Right atrium auricular region (tissue), 2 donors: ENCODE data around the gene JARID2. TPM values are rescaled to one million over a fixed set of nuclear protein-coding genes. Genes with fewer than 3 reads are reported as not detected.

Experiments
- DNase-seq: peaks from one replicate; pipeline ENCODE4 v3.0.0-alpha.2; 2019; ENCODE audit warnings: low spot score
- H3K27ac ChIP-seq, 2 donors: fragments of 200-600 bp; sonication (generic); 1 replicate in 1 of 2; 2 replicates in 1 of 2; pipeline ENCODE4 v1.5.1; 2016 to 2019
- H3K27me3 ChIP-seq, 2 donors: fragments of 200-600 bp; sonication (generic); one replicate each; pipeline versions ENCODE4 v1.5.1 to v1.6.0; 2017 to 2019
- H3K36me3 ChIP-seq: fragments of 200-600 bp; sonication (generic); one replicate; pipeline ENCODE4 v1.5.1; 2016
- H3K4me1 ChIP-seq, 2 donors: fragments of 200-600 bp; sonication (generic); one replicate each; pipeline versions ENCODE4 v1.5.1 to v1.6.0; 2017 to 2019
- H3K4me3 ChIP-seq, 2 donors: fragments of 200-600 bp; sonication (generic); 1 replicate in 1 of 2; 2 replicates in 1 of 2; pipeline ENCODE4 v1.5.1; 2017 to 2019; ENCODE audit warnings: mild to moderate bottlenecking in 1 of 2, moderate library complexity in 1 of 2
- H3K9me3 ChIP-seq, 2 donors: fragments of 200-600 bp; sonication (generic); one replicate each; pipeline ENCODE4 v1.5.1; 2019
- CTCF ChIP-seq, 2 donors: fragments of 200-600 bp; sonication (generic); IDR thresholded peaks; one replicate each; pipeline ENCODE4 v1.5.1; 2019; ENCODE audit warnings: antibody characterized with exemption in 2 of 2
- total RNA-seq, 2 donors: library from RNA; depleted of rRNA; stranded (reverse); fragments of >200 nt; gene quantifications; one replicate each; pipeline ENCODE4 v1.1.0, GENCODE V29; 2016

Gene JARID2
- total RNA-seq, 2 donors from 2014 or later: 6.5 to 6.7 TPM

GRCh38 chr6:15499125-15499524, 253.3 kb downstream of the JARID2 start:
- no peak for TF ChIP-seq CTCF (IDR thresholded peaks at IDR 0.05)
- no peaks in the 10 kb centered on the region for H3K27me3 ChIP-seq
- H3K9me3 ChIP-seq: no peaks in the 10 kb centered on the region
- H3K27ac ChIP-seq: no peak overlapping the region
- peaks cover 0 to 46% of the 10 kb centered on the region in 2 donors for H3K4me1 ChIP-seq
- peaks cover 17% of the 10 kb centered on the region for H3K36me3 ChIP-seq
- H3K4me3 ChIP-seq: no peak overlapping the region
- no peak for DNase-seq

- Histone ChIP-seq H3K27ac (no peak overlapping the region), H3K9me3 (no peaks in the 10 kb centered on the region), H3K4me1 (peaks cover 0 to 49% of the 10 kb centered on the region in 2 donors), H3K4me3 (no peak overlapping the region), H3K27me3 (no peaks in the 10 kb centered on the region), H3K36me3 (peaks cover 17% of the 10 kb centered on the region)
- TF ChIP-seq CTCF (IDR thresholded peaks at IDR 0.05): no peak
- no peak for DNase-seq
Measured at GRCh38 chr6:15499591-15499990, 253.7 kb downstream of the JARID2 start.

DNA sequence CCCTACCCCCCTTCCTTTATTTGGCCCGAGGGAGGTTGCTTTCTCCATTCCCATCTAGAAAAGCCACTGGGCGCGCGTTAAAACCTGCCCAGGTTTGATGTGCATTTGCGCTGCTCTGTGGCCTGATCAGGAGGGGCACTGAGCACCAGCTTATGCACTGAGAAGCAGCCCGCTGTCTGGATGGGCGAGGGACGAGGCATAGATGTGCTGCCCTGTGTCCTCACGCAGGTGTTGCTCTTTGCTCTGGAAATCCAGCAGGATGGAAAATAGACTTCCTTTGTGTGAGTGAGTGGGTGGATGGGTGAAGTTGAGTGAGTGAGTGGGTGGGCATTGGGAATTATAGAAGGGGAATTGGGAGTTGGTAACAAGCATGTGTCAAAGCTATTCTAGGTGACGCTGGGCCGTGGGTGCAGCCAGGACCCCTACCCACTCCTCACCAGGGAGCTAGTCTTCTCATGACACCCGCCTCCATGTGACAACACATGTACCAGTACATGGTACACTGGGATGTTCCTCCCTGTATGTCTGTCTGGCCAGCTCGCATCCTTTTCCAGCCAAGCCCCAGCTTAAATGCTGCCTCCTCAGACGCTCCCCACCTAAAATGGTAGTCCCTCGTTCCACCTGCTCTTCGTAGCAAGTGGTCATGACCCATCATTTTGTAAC, 254.3 kb downstream of the JARID2 start:
- Histone ChIP-seq H3K27me3 (no peaks in the 10 kb centered on the region), H3K36me3 (peaks cover 17% of the 10 kb centered on the region), H3K9me3 (no peaks in the 10 kb centered on the region), H3K27ac (no peak overlapping the region), H3K4me3 (no peak overlapping the region), H3K4me1 (peaks cover 0 to 48% of the 10 kb centered on the region in 2 donors)
- TF ChIP-seq CTCF (IDR thresholded peaks at IDR 0.05): no peak
- no peak for DNase-seq

- DNase-seq: no peak
- Histone ChIP-seq H3K4me3 (no peak overlapping the region), H3K4me1 (peaks cover 0 to 50% of the 10 kb centered on the region in 2 donors), H3K27me3 (no peaks in the 10 kb centered on the region), H3K27ac (peak overlapping the region; percentile 42 to 87), H3K9me3 (no peaks in the 10 kb centered on the region), H3K36me3 (peaks cover 16% of the 10 kb centered on the region)
- no peak for TF ChIP-seq CTCF (IDR thresholded peaks at IDR 0.05)
Measured at GRCh38 chr6:15500901-15501825, 255.3 kb downstream of the JARID2 start.

DNA sequence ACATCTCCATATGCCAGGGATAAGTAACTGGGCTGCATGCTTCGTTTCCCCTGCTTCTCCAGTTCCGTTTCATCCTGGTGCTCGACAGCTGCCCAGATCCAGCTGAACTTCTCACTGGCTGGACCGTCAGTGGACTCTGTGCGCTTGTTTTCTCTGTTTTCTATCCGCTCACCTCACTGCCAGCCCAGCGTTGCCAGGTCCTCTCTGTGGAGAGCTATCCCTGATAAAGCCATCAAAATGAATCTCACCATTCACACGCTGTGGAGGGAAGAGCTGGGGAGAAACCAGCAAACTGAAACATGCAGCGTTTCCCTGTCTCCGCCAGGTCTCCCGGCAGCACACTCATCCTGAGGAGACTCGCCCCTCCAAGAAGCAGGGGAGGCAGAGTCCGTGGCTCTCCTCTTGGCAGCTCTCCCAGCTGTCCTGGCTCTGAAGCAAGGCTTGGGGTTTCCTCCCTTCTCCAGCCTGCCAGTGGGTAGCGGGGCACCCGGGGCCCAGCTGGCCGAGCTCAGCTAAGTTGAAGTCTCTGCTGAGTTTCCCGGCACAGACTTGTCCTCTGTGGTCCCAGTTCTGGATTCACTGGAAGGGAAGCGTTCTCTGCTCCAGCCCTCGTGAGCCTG, 256.1 kb downstream of the JARID2 start:
- Histone ChIP-seq H3K27me3 (no peaks in the 10 kb centered on the region), H3K4me1 (peaks cover 0 to 54% of the 10 kb centered on the region in 2 donors), H3K27ac (peak overlapping the region; percentile 42 to 87), H3K4me3 (no peak overlapping the region), H3K9me3 (no peaks in the 10 kb centered on the region), H3K36me3 (peaks cover 9% of the 10 kb centered on the region)
- no peak for TF ChIP-seq CTCF (IDR thresholded peaks at IDR 0.05)
- no peak for DNase-seq
